Lower leg skin (tissue), 3 donors: ENCODE data around the gene ULK2.

ENCODE experiments used
- POLR2A ChIP-seq, 2 donors: fragments of 450-650 bp; IDR thresholded peaks; one replicate each; pipeline ENCODE4 v1.6.1; 2016 to 2017; ENCODE audit warnings: antibody characterized with exemption in 2 of 2, mild to moderate bottlenecking in 1 of 2, moderate library complexity in 1 of 2
- TF ChIP-seq, protein P1 (sequence below), 3 donors: fragments of 450-650 bp; IDR thresholded peaks; one replicate each; pipeline ENCODE4 v1.5.1; 2016; ENCODE audit warnings: antibody characterized with exemption in 3 of 3, mild to moderate bottlenecking in 3 of 3, moderate library complexity in 2 of 3

DNA sequence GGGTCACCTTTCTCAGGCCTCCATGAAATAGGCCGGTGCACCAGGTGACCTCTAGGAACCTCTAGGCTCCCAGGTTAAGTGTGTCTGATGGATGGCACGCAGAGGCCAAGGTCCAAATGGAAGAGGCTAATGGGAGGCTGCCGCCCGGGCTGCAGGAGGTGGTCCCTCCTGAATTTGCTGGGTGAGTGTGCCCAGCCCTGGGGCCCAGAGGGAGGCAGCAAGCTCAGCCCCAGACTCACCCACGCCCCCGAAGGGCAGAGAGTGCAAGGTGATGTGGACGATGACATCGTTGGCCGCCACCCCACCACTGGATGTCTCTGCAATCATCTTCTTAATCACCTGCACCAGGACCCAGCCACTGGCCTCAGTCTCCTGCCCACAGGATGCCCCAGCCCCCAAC is 129.0 kb downstream of the ULK2 start:
- TF ChIP-seq, protein P1, sequence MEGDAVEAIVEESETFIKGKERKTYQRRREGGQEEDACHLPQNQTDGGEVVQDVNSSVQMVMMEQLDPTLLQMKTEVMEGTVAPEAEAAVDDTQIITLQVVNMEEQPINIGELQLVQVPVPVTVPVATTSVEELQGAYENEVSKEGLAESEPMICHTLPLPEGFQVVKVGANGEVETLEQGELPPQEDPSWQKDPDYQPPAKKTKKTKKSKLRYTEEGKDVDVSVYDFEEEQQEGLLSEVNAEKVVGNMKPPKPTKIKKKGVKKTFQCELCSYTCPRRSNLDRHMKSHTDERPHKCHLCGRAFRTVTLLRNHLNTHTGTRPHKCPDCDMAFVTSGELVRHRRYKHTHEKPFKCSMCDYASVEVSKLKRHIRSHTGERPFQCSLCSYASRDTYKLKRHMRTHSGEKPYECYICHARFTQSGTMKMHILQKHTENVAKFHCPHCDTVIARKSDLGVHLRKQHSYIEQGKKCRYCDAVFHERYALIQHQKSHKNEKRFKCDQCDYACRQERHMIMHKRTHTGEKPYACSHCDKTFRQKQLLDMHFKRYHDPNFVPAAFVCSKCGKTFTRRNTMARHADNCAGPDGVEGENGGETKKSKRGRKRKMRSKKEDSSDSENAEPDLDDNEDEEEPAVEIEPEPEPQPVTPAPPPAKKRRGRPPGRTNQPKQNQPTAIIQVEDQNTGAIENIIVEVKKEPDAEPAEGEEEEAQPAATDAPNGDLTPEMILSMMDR (IDR thresholded peaks at IDR 0.05): no peak
- TF ChIP-seq POLR2A (IDR thresholded peaks at IDR 0.05): no peak
